Liver (tissue), 9 donors: ENCODE results near the gene FAM111A. TPM values are rescaled to one million over a fixed set of nuclear protein-coding genes. Genes with fewer than 3 reads are reported as not detected.

ENCODE experiments used
- DNase-seq: peaks from one replicate; pipeline ENCODE4 v3.0.0-alpha.2; 2017; ENCODE audit warnings: low spot score
- H3K27ac ChIP-seq, 2 donors: one replicate each; pipeline ENCODE4 v1.7.0; 2013; ENCODE audit warnings: inconsistent platforms in 2 of 2, low read length in 2 of 2, control low read depth in 1 of 2, low read depth in 1 of 2, mild to moderate bottlenecking in 1 of 2
- H3K27me3 ChIP-seq, 4 donors: one replicate each; pipeline versions ENCODE4 v1.6.1 to v1.7.0; 2013; ENCODE audit warnings: low read length in 3 of 4, inconsistent platforms in 1 of 4, mild to moderate bottlenecking in 1 of 4, moderate library complexity in 1 of 4; ENCODE audit not compliant: control insufficient read depth in 4 of 4, insufficient read depth in 4 of 4
- H3K36me3 ChIP-seq, 4 donors: one replicate each; pipeline versions ENCODE4 v1.6.1 to v1.7.0; 2013; ENCODE audit warnings: low read length in 3 of 4, mild to moderate bottlenecking in 3 of 4, low read depth in 1 of 4, moderate library complexity in 1 of 4; ENCODE audit not compliant: control insufficient read depth in 4 of 4, insufficient read depth in 3 of 4
- H3K4me1 ChIP-seq, 4 donors: one replicate each; pipeline versions ENCODE4 v1.6.1 to v1.7.0; 2013; ENCODE audit warnings: low read length in 3 of 4, mild to moderate bottlenecking in 3 of 4, moderate library complexity in 1 of 4; ENCODE audit not compliant: control insufficient read depth in 4 of 4, insufficient read depth in 4 of 4
- H3K4me3 ChIP-seq, 3 donors: one replicate each; pipeline versions ENCODE4 v1.6.1 to v1.7.0; 2013; ENCODE audit warnings: low read length in 3 of 3, control low read depth in 1 of 3, low read depth in 1 of 3, mild to moderate bottlenecking in 1 of 3
- H3K9ac ChIP-seq, 2 donors: one replicate each; pipeline ENCODE4 v1.7.0; 2013; ENCODE audit warnings: low read length in 2 of 2, mild to moderate bottlenecking in 2 of 2, moderate library complexity in 2 of 2, control low read depth in 1 of 2, low read depth in 1 of 2
- H3K9me3 ChIP-seq, 4 donors: one replicate each; pipeline versions ENCODE4 v1.6.1 to v1.7.0; 2013; ENCODE audit warnings: low read length in 3 of 4; ENCODE audit not compliant: control insufficient read depth in 4 of 4
- EGR1 ChIP-seq, 2 donors: IDR thresholded peaks; 2 replicates each; pipeline ENCODE4 v1.6.1; 2016 to 2018; ENCODE audit warnings: antibody characterized with exemption in 2 of 2, low read depth in 2 of 2
- FOXA1 ChIP-seq: IDR thresholded peaks from 2 replicates; pipeline ENCODE4 v1.6.1; 2016; ENCODE audit warnings: antibody characterized with exemption
- FOXA2 ChIP-seq: IDR thresholded peaks from 2 replicates; pipeline ENCODE4 v1.6.1; 2016; ENCODE audit warnings: antibody characterized with exemption
- GABPA ChIP-seq, 2 donors: IDR thresholded peaks in 1 of 2; conservative IDR thresholded peaks in 1 of 2; 2 replicates each; pipeline ENCODE4 v1.6.1; 2016; ENCODE audit warnings: antibody characterized with exemption in 2 of 2, mild to moderate bottlenecking in 1 of 2, moderate library complexity in 1 of 2
- HNF4A ChIP-seq, 2 donors: conservative IDR thresholded peaks; 2 replicates each; pipeline ENCODE4 v1.6.1; 2016; ENCODE audit warnings: antibody characterized with exemption in 2 of 2, mild to moderate bottlenecking in 2 of 2
- HNF4G ChIP-seq: IDR thresholded peaks from 2 replicates; pipeline ENCODE4 v1.6.1; 2016; ENCODE audit warnings: antibody characterized with exemption
- JUND ChIP-seq, 2 donors: IDR thresholded peaks; 2 replicates each; pipeline ENCODE4 v1.6.1; 2016; ENCODE audit warnings: antibody characterized with exemption in 2 of 2
- RAD21 ChIP-seq, 2 donors: IDR thresholded peaks; 2 replicates each; pipeline ENCODE4 v1.6.1; 2016; ENCODE audit warnings: antibody characterized with exemption in 2 of 2, mild to moderate bottlenecking in 2 of 2
- RXRA ChIP-seq, 2 donors: IDR thresholded peaks; 2 replicates each; pipeline ENCODE4 v1.6.1; 2017 to 2018; ENCODE audit warnings: antibody characterized with exemption in 2 of 2, mild to moderate bottlenecking in 1 of 2
- TAF1 ChIP-seq: conservative IDR thresholded peaks from 2 replicates; pipeline ENCODE4 v1.6.1; 2016; ENCODE audit warnings: antibody characterized with exemption, mild to moderate bottlenecking
- YY1 ChIP-seq: IDR thresholded peaks from 2 replicates; pipeline ENCODE4 v1.6.1; 2016; ENCODE audit warnings: antibody characterized with exemption, mild to moderate bottlenecking
- WGBS: extraction: QIAGEN DNeasy Blood & Tissue Kit; methylation state at CpG from one replicate; pipeline ENCODE4 v1.1.7; 2013; 5-methylcytosine and 5-hydroxymethylcytosine counted together
- polyA plus RNA-seq, 2 donors: library from polyadenylated mRNA; stranded (reverse) in 1 of 2; unstranded in 1 of 2; fragments of 200-250 nt in 1 of 2; fragments of >200 nt in 1 of 2; fragmentation: Nextera tagmentation in 1 of 2; extraction: Ambion mirVana in 1 of 2; gene quantifications; one replicate each; pipeline versions ENCODE4 v1.2.1 to v1.2.3, GENCODE V29; 2013 to 2015
- total RNA-seq, 2 donors: library from RNA; depleted of rRNA; stranded (reverse); fragments of >200 nt; gene quantifications; one replicate each; pipeline ENCODE4 v1.2.3, GENCODE V29; 2014
- TF ChIP-seq, protein P1 (sequence below): IDR thresholded peaks from 2 replicates; pipeline ENCODE4 v1.6.1; 2016; ENCODE audit warnings: antibody characterized with exemption, mild to moderate bottlenecking
- TF ChIP-seq, protein P2 (sequence below): IDR thresholded peaks from 2 replicates; pipeline ENCODE4 v1.6.1; 2016; ENCODE audit warnings: antibody characterized with exemption
- TF ChIP-seq, protein P3 (sequence below): IDR thresholded peaks from 2 replicates; pipeline ENCODE4 v1.6.1; 2016; ENCODE audit warnings: antibody characterized with exemption
- TF ChIP-seq, protein P4 (sequence below): fragments of 150-350 bp; IDR thresholded peaks from 2 replicates; pipeline ENCODE4 v1.5.1; 2017; ENCODE audit warnings: improper control_type of control experiment, low read depth, low read length; ENCODE audit not compliant: missing input control
- donor health status: healthy.
- donor health status: healthy.
- donor health status: healthy.
- donor health status: healthy.
- donor health status: healthy.

The FAM111A gene
- total and polyA plus RNA-seq, 4 donors = 5.9 to 27.0 (median 14.2) TPM

DNA sequence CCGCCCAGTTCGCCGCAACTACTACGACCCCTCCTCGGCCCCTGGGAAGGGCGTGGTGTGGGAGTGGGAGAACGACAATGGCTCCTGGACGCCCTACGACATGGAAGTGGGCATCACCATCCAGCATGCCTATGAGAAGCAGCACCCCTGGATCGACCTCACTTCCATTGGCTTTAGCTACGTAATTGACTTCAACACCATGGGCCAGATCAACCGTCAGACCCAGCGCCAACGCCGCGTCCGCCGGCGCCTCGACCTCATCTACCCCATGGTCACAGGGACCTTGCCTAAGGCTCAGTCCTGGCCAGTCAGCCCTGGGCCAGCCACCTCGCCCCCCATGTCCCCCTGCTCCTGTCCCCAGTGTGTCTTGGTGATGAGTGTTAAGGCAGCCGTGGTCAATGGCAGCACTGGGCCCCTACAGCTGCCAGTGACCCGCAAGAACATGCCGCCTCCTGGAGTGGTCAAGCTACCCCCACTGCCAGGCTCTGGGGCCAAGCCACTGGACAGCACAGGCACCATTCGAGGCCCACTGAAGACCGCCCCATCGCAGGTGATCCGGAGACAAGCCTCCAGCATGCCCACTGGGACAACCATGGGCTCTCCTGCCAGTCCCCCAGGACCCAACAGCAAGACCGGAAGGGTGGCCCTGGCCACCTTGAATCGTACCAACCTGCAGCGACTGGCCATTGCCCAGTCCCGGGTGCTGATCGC, 39.2 kb downstream of the FAM111A start:
- H3K27ac ChIP-seq = no peak overlapping the region
- H3K4me1 ChIP-seq = peaks cover 14 to 43% (median 38%) of the 10 kb centered on the region in 4 donors
- peaks cover 0 to 3% (median 0%) of the 10 kb centered on the region in 4 donors for H3K9me3 ChIP-seq
- no peak for DNase-seq
- 96% methylated on average over 33 of the region's 33 CpGs for WGBS
- peaks cover 4 to 22% (median 12%) of the 10 kb centered on the region in 4 donors for H3K36me3 ChIP-seq
- TF ChIP-seq, protein P1, sequence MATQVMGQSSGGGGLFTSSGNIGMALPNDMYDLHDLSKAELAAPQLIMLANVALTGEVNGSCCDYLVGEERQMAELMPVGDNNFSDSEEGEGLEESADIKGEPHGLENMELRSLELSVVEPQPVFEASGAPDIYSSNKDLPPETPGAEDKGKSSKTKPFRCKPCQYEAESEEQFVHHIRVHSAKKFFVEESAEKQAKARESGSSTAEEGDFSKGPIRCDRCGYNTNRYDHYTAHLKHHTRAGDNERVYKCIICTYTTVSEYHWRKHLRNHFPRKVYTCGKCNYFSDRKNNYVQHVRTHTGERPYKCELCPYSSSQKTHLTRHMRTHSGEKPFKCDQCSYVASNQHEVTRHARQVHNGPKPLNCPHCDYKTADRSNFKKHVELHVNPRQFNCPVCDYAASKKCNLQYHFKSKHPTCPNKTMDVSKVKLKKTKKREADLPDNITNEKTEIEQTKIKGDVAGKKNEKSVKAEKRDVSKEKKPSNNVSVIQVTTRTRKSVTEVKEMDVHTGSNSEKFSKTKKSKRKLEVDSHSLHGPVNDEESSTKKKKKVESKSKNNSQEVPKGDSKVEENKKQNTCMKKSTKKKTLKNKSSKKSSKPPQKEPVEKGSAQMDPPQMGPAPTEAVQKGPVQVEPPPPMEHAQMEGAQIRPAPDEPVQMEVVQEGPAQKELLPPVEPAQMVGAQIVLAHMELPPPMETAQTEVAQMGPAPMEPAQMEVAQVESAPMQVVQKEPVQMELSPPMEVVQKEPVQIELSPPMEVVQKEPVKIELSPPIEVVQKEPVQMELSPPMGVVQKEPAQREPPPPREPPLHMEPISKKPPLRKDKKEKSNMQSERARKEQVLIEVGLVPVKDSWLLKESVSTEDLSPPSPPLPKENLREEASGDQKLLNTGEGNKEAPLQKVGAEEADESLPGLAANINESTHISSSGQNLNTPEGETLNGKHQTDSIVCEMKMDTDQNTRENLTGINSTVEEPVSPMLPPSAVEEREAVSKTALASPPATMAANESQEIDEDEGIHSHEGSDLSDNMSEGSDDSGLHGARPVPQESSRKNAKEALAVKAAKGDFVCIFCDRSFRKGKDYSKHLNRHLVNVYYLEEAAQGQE = no peak
- TF ChIP-seq FOXA2 = no peak
- no peak for TF ChIP-seq JUND (IDR thresholded peaks at IDR 0.05)
- no peak for TF ChIP-seq EGR1 (IDR thresholded peaks at IDR 0.05; ENCODE audit: low read depth in 2 of 2)
- no peak for TF ChIP-seq FOXA1
- no peak for TF ChIP-seq RXRA (IDR thresholded peaks at IDR 0.05)
- no peak for TF ChIP-seq GABPA (IDR thresholded peaks at IDR 0.05 in 1 of 2, conservative IDR thresholded peaks at IDR 0.05 in 1 of 2)
- no peak for TF ChIP-seq HNF4G
- TF ChIP-seq YY1 = no peak
- TF ChIP-seq, protein P2, sequence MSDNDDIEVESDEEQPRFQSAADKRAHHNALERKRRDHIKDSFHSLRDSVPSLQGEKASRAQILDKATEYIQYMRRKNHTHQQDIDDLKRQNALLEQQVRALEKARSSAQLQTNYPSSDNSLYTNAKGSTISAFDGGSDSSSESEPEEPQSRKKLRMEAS = no peak
- TF ChIP-seq TAF1 = no peak
- TF ChIP-seq, protein P3, sequence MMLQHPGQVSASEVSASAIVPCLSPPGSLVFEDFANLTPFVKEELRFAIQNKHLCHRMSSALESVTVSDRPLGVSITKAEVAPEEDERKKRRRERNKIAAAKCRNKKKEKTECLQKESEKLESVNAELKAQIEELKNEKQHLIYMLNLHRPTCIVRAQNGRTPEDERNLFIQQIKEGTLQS = no peak
- TF ChIP-seq HNF4A (conservative IDR thresholded peaks at IDR 0.05) = no peak
- no peak overlapping the region for H3K4me3 ChIP-seq
- no peaks in the 10 kb centered on the region for H3K27me3 ChIP-seq
- H3K9ac ChIP-seq = no peak overlapping the region

DNA sequence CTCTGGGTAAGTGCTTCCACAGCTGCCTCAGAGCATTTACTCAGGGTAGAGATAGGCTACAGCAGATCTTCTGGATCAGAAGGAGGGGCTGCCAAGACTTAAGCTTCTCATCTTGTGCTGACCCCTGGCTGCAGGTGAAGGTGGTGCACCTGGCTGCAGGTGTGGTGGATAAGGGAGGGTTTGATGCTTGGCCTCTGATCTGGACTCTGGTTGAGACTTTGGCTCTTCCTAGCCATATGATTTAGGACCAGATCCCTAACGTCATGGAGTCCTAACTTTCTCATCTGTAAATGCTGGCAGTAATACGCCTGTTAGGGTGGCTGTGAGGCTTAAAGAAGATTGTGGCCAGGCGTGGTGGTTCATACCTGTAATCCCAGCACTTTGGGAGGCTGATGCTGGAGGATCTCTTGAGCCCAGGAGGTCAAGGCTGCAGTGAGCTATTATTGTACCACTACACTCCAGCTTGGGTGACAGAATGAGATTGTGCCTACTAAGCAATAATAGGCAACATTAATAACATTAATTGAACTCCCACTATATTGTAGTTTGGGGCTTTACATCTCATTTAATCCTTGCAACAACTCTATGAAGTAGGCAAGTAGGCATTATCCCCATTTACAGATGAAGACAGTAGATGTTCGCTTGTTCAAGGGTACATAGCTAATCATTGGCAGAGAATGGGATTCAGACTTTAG, 39.9 kb downstream of the FAM111A start:
- Histone ChIP-seq H3K36me3 (peaks cover 4 to 22% (median 12%) of the 10 kb centered on the region in 4 donors), H3K4me3 (no peak overlapping the region), H3K27me3 (no peaks in the 10 kb centered on the region), H3K27ac (no peak overlapping the region), H3K4me1 (peaks cover 17 to 47% (median 41%) of the 10 kb centered on the region in 4 donors), H3K9ac (no peak overlapping the region), H3K9me3 (peaks cover 0 to 3% (median 0%) of the 10 kb centered on the region in 4 donors)
- peak; percentile 49 to 52 for TF ChIP-seq RAD21 (IDR thresholded peaks at IDR 0.05)
- peak in 1 of 2 donors; percentile 9 for TF ChIP-seq HNF4A (conservative IDR thresholded peaks at IDR 0.05)
- TF ChIP-seq FOXA2 = no peak
- no peak for TF ChIP-seq TAF1
- TF ChIP-seq, protein P4, sequence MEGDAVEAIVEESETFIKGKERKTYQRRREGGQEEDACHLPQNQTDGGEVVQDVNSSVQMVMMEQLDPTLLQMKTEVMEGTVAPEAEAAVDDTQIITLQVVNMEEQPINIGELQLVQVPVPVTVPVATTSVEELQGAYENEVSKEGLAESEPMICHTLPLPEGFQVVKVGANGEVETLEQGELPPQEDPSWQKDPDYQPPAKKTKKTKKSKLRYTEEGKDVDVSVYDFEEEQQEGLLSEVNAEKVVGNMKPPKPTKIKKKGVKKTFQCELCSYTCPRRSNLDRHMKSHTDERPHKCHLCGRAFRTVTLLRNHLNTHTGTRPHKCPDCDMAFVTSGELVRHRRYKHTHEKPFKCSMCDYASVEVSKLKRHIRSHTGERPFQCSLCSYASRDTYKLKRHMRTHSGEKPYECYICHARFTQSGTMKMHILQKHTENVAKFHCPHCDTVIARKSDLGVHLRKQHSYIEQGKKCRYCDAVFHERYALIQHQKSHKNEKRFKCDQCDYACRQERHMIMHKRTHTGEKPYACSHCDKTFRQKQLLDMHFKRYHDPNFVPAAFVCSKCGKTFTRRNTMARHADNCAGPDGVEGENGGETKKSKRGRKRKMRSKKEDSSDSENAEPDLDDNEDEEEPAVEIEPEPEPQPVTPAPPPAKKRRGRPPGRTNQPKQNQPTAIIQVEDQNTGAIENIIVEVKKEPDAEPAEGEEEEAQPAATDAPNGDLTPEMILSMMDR = peak; percentile 46
- no peak for TF ChIP-seq FOXA1
- no peak for TF ChIP-seq RXRA (IDR thresholded peaks at IDR 0.05)
- WGBS = 85% methylated on average over 4 of the region's 4 CpGs
- DNase-seq = no peak
